H1 (cell line): ENCODE data around the gene NUP133. TPM values are rescaled to one million over a fixed set of nuclear protein-coding genes. Genes with fewer than 3 reads are reported as not detected.

Experiments used
- BACH1 ChIP-seq: IDR thresholded peaks from 2 replicates; pipeline ENCODE4 v1.6.1; 2012; ENCODE audit warnings: low read length, improper control_type of control experiment
- CREB1 ChIP-seq: IDR thresholded peaks from 2 replicates; pipeline ENCODE4 v1.6.1; 2012; ENCODE audit warnings: inconsistent platforms
- CTBP2 ChIP-seq: IDR thresholded peaks from 2 replicates; pipeline ENCODE4 v1.7.0; 2011; ENCODE audit warnings: borderline replicate concordance, mild to moderate bottlenecking, moderate library complexity, mixed read lengths, low read length; ENCODE audit not compliant: insufficient read depth, insufficient read length
- NRF1 ChIP-seq: IDR thresholded peaks from 2 replicates; pipeline ENCODE4 v1.6.1; 2011; ENCODE audit warnings: mild to moderate bottlenecking, low read depth, low read length, improper control_type of control experiment
- PHF8 ChIP-seq: fragments of 200-600 bp; sonication (generic); conservative IDR thresholded peaks from 2 replicates; pipeline ENCODE4 v1.7.1; 2012; ENCODE audit warnings: low read depth, mild to moderate bottlenecking, inconsistent platforms, low read length, moderate library complexity
- POU5F1 ChIP-seq: IDR thresholded peaks from 2 replicates; pipeline ENCODE4 v1.6.1; 2011; ENCODE audit warnings: low read depth, mild to moderate bottlenecking, low read length, moderate library complexity
- RAD21 ChIP-seq, 2 experiments: IDR thresholded peaks in 1 of 2; conservative IDR thresholded peaks in 1 of 2; 2 replicates each; pipeline ENCODE4 v1.6.1; 2011; ENCODE audit warnings: low read depth in 2 of 2, low read length in 2 of 2, improper control_type of control experiment in 1 of 2, inconsistent platforms in 1 of 2, mild to moderate bottlenecking in 1 of 2, moderate library complexity in 1 of 2
- SUZ12 ChIP-seq: fragments of 200-600 bp; sonication (generic); IDR thresholded peaks from 2 replicates; pipeline ENCODE4 v1.6.1; 2012; ENCODE audit warnings: mild to moderate bottlenecking, inconsistent platforms, low read length, moderate library complexity, mixed read lengths
- polyA plus RNA-seq, 7 experiments: library from polyadenylated mRNA; depleted of rRNA in 3 of 7; stranded (reverse) in 5 of 7; unstranded in 2 of 7; fragments of >200 nt in 5 of 7; fragments of 200-250 nt in 2 of 7; gene quantifications; 1 replicate in 5 of 7; 2 replicates in 1 of 7; 4 replicates in 1 of 7; pipeline versions ENCODE4 v1.2.1 to v1.2.3, GENCODE V29; 2011 to 2013; ENCODE audit warnings: missing spikeins in 2 of 7, mixed read lengths in 2 of 7
- total RNA-seq: library from RNA; stranded (reverse); fragmentation: NEBNext Ultra II Directional; extraction: Animal tissue kit (Norgen Biotek cat#: 25700); gene quantifications from 2 replicates; pipeline ENCODE4 v1.2.1, GENCODE V29; 2021

Gene NUP133
- total and polyA plus RNA-seq, 2 of the 8 experiments (the other 6 are each of a cell fraction or from before 2014, with no cell fraction given): 20.6 to 72.1 TPM

DNA sequence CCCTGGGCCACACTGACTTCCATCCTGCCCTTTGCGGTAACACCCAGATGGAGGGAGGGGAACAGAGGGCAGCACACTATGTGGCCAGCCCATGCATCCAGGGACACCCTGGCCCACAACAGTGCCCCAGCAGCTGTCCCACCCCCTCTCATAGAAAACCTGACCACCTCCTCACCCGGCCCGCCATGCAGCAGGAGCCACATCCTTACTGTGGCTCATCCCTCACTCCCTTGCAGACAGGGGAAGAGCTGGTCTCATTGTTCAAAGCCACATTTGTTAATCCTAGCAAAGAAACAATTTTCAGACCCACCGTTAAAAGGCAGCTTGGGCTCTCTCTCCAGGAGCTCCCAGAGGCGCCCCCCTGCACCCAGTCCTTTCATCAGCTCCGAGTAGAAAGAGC, 23.2 kb upstream of the NUP133 start (continued):
- TF ChIP-seq PHF8 (no peak), CREB1 (no peak), NRF1 (no peak), BACH1 (no peak), RAD21 (IDR thresholded peaks at IDR 0.05 in 1 of 2, conservative IDR thresholded peaks at IDR 0.05 in 1 of 2; ENCODE audit: low read depth in 2 of 2, low read length in 2 of 2) (no peak), SUZ12 (no peak), CTBP2 (no peak), POU5F1 (no peak)
